Measurements from ENCODE around the gene ITPRID1. TPM values are rescaled to one million over a fixed set of nuclear protein-coding genes. Genes with fewer than 3 reads are reported as not detected.

ITPRID1 gene
- total and polyA plus RNA-seq, 2 of the 8 experiments (the other 6 are each of a cell fraction or from before 2014, with no cell fraction given), result 0.09 to 0.47 TPM

DNA sequence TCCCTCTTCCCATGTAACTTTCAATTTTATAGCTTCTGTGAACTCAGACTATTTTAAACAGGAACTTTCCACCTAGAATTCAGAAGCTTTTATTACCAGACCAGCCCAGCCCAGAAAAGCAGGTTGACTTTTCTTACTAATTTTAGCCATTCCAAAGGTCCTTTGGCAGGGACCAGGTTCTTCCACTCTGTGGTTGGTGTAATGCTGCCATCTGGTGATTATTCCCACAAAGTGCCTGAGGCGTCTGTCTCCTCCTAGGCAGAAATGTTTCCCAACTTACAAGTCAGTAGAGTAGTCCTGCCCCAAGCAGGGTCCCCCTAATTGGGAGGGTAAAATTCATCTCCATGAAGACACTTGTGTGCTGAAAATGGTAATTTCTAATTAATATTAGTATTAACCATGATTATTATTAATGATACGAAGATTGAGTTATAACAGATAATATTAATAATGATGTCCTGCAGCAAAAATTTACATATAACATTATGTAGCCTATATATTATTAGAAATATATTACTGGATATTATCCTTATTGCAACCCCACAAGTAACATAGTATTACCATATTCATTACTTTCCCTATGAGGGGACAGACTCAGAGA, 120.1 kb downstream of the ITPRID1 start:
- Histone ChIP-seq H2BK12ac (ENCODE audit: low read depth, low read length) (no peak overlapping the region), H2BK5ac (ENCODE audit: low read depth, low read length) (no peak overlapping the region), H4K91ac (replicated peaks; ENCODE audit: insufficient read length, low read length) (no peak overlapping the region), H2BK20ac (ENCODE audit: low read length) (no peak overlapping the region), H3K23me2 (ENCODE audit: low read depth, low read length) (peaks cover 1% of the 10 kb centered on the region; the same call in 1 of the 2 replicates), H2AFZ (ENCODE audit: low read length) (no peak overlapping the region), H3K79me1 (ENCODE audit: low read depth, low read length) (no peaks in the 10 kb centered on the region), H4K5ac (ENCODE audit: insufficient read length, low read depth, low read length) (no peak overlapping the region), H3K4me1 (replicated peaks in 1 of 4; ENCODE audit: control insufficient read depth in 3 of 4, insufficient read depth in 4 of 4, low read length in 3 of 4) (peaks cover 0 to 3% (median 1%) of the 10 kb centered on the region in 4 experiments; a peak in 2 of 7 replicates), H3K4ac (replicated peaks; ENCODE audit: insufficient read length, low read depth, low read length) (no peak overlapping the region), H4K20me1 (replicated peaks in 1 of 2; ENCODE audit: control insufficient read depth in 1 of 2, insufficient read depth in 2 of 2, low read length in 2 of 2) (no peaks in the 10 kb centered on the region), H3K14ac (ENCODE audit: insufficient read length) (no peak overlapping the region), H2BK15ac (ENCODE audit: low read length) (no peak overlapping the region), H2BK120ac (replicated peaks; ENCODE audit: low read depth, low read length) (no peak overlapping the region), H3K27ac (ENCODE audit: low read depth, low read length) (no peak overlapping the region), H3K23ac (ENCODE audit: insufficient read length) (no peak overlapping the region), H3K4me2 (ENCODE audit: insufficient read depth in 1 of 2, low read depth in 2 of 2, low read length in 2 of 2) (no peak overlapping the region), H3K36me3 (ENCODE audit: control insufficient read depth in 2 of 4, insufficient read depth in 4 of 4, low read length in 3 of 4) (no peaks in the 10 kb centered on the region), H3K79me2 (ENCODE audit: control insufficient read depth in 1 of 2, insufficient read depth in 2 of 2, low read length in 2 of 2) (no peaks in the 10 kb centered on the region), H4K8ac (ENCODE audit: extremely low read depth, insufficient read depth, low read length) (no peak overlapping the region), H3K18ac (ENCODE audit: extremely low read depth, low read length) (no peak overlapping the region), H3K56ac (replicated peaks; ENCODE audit: insufficient read length, low read depth, low read length) (no peak overlapping the region), H3K9ac (replicated peaks in 1 of 4; ENCODE audit: extremely low read depth in 1 of 4, low read depth in 3 of 4, low read length in 3 of 4) (no peak overlapping the region), H3K9me3 (ENCODE audit: insufficient read depth in 2 of 2, low read depth in 1 of 2, low read length in 1 of 2) (no peaks in the 10 kb centered on the region), H2AK5ac (ENCODE audit: low read depth, low read length) (no peak overlapping the region), H3K27me3 (replicated peaks in 1 of 4; ENCODE audit: control insufficient read depth in 3 of 4, extremely low read depth in 1 of 4, insufficient read depth in 3 of 4, low read length in 3 of 4) (no peaks in the 10 kb centered on the region), H3K4me3 (ENCODE audit: extremely low read depth in 1 of 4, insufficient read depth in 2 of 4, low read depth in 3 of 4, low read length in 4 of 4) (no peak overlapping the region)
- ChIA-PET POLR2A (ENCODE audit: partially characterized antibody) (interaction anchor here (1.0 to 1.1 kb wide), 2 partner anchors 260 to 441 kb away, joined by 3 read pairs; no protein-coding TSS in a partner anchor), CTCF (ENCODE audit: partially characterized antibody) (interaction anchor here (0.6 to 6.6 kb wide), 62 partner anchors 9 to 576 kb away, joined by 3 to 136 read pairs (median 4); no protein-coding TSS in a partner anchor)
- TF ChIP-seq BRCA1 (IDR thresholded peaks at IDR 0.05; ENCODE audit: low read depth, low read length) (no peak), RAD21 (IDR thresholded peaks at IDR 0.05 in 1 of 2, conservative IDR thresholded peaks at IDR 0.05 in 1 of 2; ENCODE audit: low read depth in 2 of 2, low read length in 2 of 2) (peak; percentile 99)
- TF ChIP-seq, protein P1, sequence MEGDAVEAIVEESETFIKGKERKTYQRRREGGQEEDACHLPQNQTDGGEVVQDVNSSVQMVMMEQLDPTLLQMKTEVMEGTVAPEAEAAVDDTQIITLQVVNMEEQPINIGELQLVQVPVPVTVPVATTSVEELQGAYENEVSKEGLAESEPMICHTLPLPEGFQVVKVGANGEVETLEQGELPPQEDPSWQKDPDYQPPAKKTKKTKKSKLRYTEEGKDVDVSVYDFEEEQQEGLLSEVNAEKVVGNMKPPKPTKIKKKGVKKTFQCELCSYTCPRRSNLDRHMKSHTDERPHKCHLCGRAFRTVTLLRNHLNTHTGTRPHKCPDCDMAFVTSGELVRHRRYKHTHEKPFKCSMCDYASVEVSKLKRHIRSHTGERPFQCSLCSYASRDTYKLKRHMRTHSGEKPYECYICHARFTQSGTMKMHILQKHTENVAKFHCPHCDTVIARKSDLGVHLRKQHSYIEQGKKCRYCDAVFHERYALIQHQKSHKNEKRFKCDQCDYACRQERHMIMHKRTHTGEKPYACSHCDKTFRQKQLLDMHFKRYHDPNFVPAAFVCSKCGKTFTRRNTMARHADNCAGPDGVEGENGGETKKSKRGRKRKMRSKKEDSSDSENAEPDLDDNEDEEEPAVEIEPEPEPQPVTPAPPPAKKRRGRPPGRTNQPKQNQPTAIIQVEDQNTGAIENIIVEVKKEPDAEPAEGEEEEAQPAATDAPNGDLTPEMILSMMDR (IDR thresholded peaks at IDR 0.05; ENCODE audit: control extremely low read depth in 1 of 3, insufficient read depth in 1 of 3, low read depth in 1 of 3, low read length in 3 of 3), result peak; percentile 52 to 92 (median 83)
- FAIRE-seq (peak; percentile 75), DNase-seq (ENCODE audit: low read depth in 1 of 2, low spot score in 2 of 2) (peak in 1 of 2 experiments; percentile 60)
- WGBS, 2 experiments (ENCODE audit: extremely low coverage in 1 of 2, insufficient coverage in 1 of 2, insufficient read length in 1 of 2, insufficient replicate concordance in 2 of 2, low coverage in 1 of 2, low lambda C conversion rate in 2 of 2, missing lambda C conversion rate in 1 of 2), result 36% methylated on average over 2 of the region's 2 CpGs; no CpG with 5 or more reads in 1 of the 2 experiments
